ENCODE measurements around the gene TACR1. TPM values are rescaled to one million over a fixed set of nuclear protein-coding genes. Genes with fewer than 3 reads are reported as not detected.
"Not testable (repeated sequence)": the region's sequence is repeated elsewhere in the genome, so short reads cannot be mapped to it uniquely, and the experiment has no call there.

TACR1 gene
- not detected for total RNA-seq

- CTCF ChIA-PET: interaction anchor here (1.0 kb wide), 1 partner anchor 135 kb away, joined by 3 read pairs; no protein-coding TSS in a partner anchor
- POLR2A ChIA-PET: no interaction called here
Observed at GRCh38 chr2:75199428-75200011, at the start of gene TACR1. Gene TACR1, minus strand, starts transcription at chr2:75199520. Its CDS starts 586 bp downstream, at chr2:75198934.

- CTCF ChIA-PET: not testable (repeated sequence)
Observed at GRCh38 chr2:75248581-75248980, 49.3 kb upstream of the TACR1 start.

GRCh38 chr2:75246441-75247167 is 47.3 kb upstream of the TACR1 start:
- ChIA-PET CTCF (no interaction called here), POLR2A (no interaction called here)

More at GRCh38 chr2:75248581-75248980, 49.3 kb upstream of the TACR1 start:
- POLR2A ChIA-PET: not testable (repeated sequence)

GRCh38 chr2:75243219-75243618 is 43.9 kb upstream of the TACR1 start:
- ChIA-PET CTCF (no interaction called here), POLR2A (no interaction called here)

GRCh38 chr2:75241696-75242095 is 42.4 kb upstream of the TACR1 start:
- ChIA-PET CTCF (interaction anchor here (0.9 kb wide), 1 partner anchor 8 kb away, joined by 4 read pairs; no protein-coding TSS in a partner anchor), POLR2A (no interaction called here)

- ChIA-PET CTCF (no interaction called here), POLR2A (no interaction called here)
Observed at GRCh38 chr2:75238670-75239330, 39.5 kb upstream of the TACR1 start.

GRCh38 chr2:75237296-75237695 is 38.0 kb upstream of the TACR1 start:
- ChIA-PET CTCF (interaction anchor here (1.1 kb wide), 1 partner anchor 173 kb away, joined by 3 read pairs; no protein-coding TSS in a partner anchor), POLR2A (no interaction called here)

- POLR2A ChIA-PET: no interaction called here
- CTCF ChIA-PET: no interaction called here
Observed at GRCh38 chr2:75233965-75234364, 34.6 kb upstream of the TACR1 start.

- POLR2A ChIA-PET: no interaction called here
Observed at GRCh38 chr2:75226617-75227016, 27.3 kb upstream of the TACR1 start.

GRCh38 chr2:75226099-75226498 is 26.8 kb upstream of the TACR1 start:
- POLR2A ChIA-PET: no interaction called here
- CTCF ChIA-PET: no interaction called here

More at GRCh38 chr2:75226617-75227016, 27.3 kb upstream of the TACR1 start:
- CTCF ChIA-PET: no interaction called here

- ChIA-PET POLR2A (no interaction called here), CTCF (no interaction called here)
Observed at GRCh38 chr2:75224636-75225094, 25.3 kb upstream of the TACR1 start.

- POLR2A ChIA-PET: no interaction called here
- CTCF ChIA-PET: no interaction called here
Observed at GRCh38 chr2:75222527-75222926, 23.2 kb upstream of the TACR1 start.

GRCh38 chr2:75221862-75222261 is 22.5 kb upstream of the TACR1 start:
- ChIA-PET CTCF (no interaction called here), POLR2A (no interaction called here)

- CTCF ChIA-PET, POLR2A ChIA-PET: not testable (repeated sequence)
Observed at GRCh38 chr2:75219213-75219612, 19.9 kb upstream of the TACR1 start.

- POLR2A ChIA-PET: no interaction called here
- CTCF ChIA-PET: no interaction called here
Observed at GRCh38 chr2:75211266-75211770, 12.0 kb upstream of the TACR1 start.

- POLR2A ChIA-PET: no interaction called here
- CTCF ChIA-PET: no interaction called here
Observed at GRCh38 chr2:75210409-75210808, 11.1 kb upstream of the TACR1 start.

- ChIA-PET CTCF (no interaction called here), POLR2A (no interaction called here)
Observed at GRCh38 chr2:75208738-75209137, 9.4 kb upstream of the TACR1 start.

- ChIA-PET POLR2A (no interaction called here), CTCF (no interaction called here)
Observed at GRCh38 chr2:75204833-75205232, 5.5 kb upstream of the TACR1 start.

GRCh38 chr2:75202359-75202758 is 3.0 kb upstream of the TACR1 start:
- CTCF ChIA-PET: no interaction called here
- POLR2A ChIA-PET: no interaction called here

- CTCF ChIA-PET: interaction anchor here (1.0 kb wide), 1 partner anchor 136 kb away, joined by 3 read pairs; no protein-coding TSS in a partner anchor
Observed at GRCh38 chr2:75200140-75201096, 1.1 kb upstream of the TACR1 start.

More at GRCh38 chr2:75200140-75201096, 1.1 kb upstream of the TACR1 start:
- POLR2A ChIA-PET: no interaction called here
